Common myeloid progenitor, CD34-positive (primary cell): ENCODE results near the gene DACT1.

Experiments used
- CTCF ChIA-PET: fragments of 350-600 bp; sonication (Branson Sonifier 250); formaldehyde crosslinking; loops from one replicate; lab custom pipeline; 2021; ENCODE audit warnings: antibody characterized with exemption; lab: Charles Lee
- POLR2A ChIA-PET: fragments of 350-600 bp; sonication (Branson Sonifier 250); formaldehyde crosslinking; loops from one replicate; lab custom pipeline; 2021; ENCODE audit warnings: antibody characterized with exemption; lab: Charles Lee
- DNase-seq, 3 donors: peaks; one replicate each; pipeline versions ENCODE4 v3.0.0 to v3.0.0-alpha.2; 2013
- H3K27ac ChIP-seq, 2 experiments: 1 replicate in 1 of 2; 2 replicates in 1 of 2; pipeline ENCODE4 v1.7.0; 2013; ENCODE audit warnings: inconsistent platforms in 2 of 2, low read length in 2 of 2, mild to moderate bottlenecking in 2 of 2, low read depth in 1 of 2, moderate library complexity in 1 of 2; ENCODE audit not compliant: severe bottlenecking in 2 of 2, insufficient read depth in 1 of 2, poor library complexity in 1 of 2
- H3K27me3 ChIP-seq, 5 experiments: replicated peaks in 2 of 5; 1 replicate in 3 of 5; 2 replicates in 2 of 5; pipeline versions ENCODE4 v1.6.1 to v1.7.0; 2013; ENCODE audit warnings: low read length in 4 of 5, mild to moderate bottlenecking in 2 of 5, moderate library complexity in 2 of 5, inconsistent platforms in 1 of 5; ENCODE audit not compliant: insufficient read depth in 5 of 5, control insufficient read depth in 4 of 5
- H3K36me3 ChIP-seq, 4 experiments: 1 replicate in 2 of 4; 2 replicates in 2 of 4; pipeline versions ENCODE4 v1.6.1 to v1.7.0; 2013; ENCODE audit warnings: low read length in 3 of 4, control low read depth in 1 of 4, mild to moderate bottlenecking in 1 of 4; ENCODE audit not compliant: control insufficient read depth in 4 of 4, insufficient read depth in 4 of 4
- H3K4me1 ChIP-seq, 4 experiments: 1 replicate in 3 of 4; 2 replicates in 1 of 4; pipeline versions ENCODE4 v1.6.1 to v1.7.1; 2013; ENCODE audit warnings: low read length in 3 of 4, mild to moderate bottlenecking in 3 of 4, control low read depth in 1 of 4, inconsistent platforms in 1 of 4, moderate library complexity in 1 of 4; ENCODE audit not compliant: control insufficient read depth in 4 of 4, insufficient read depth in 4 of 4; ENCODE audit errors: control extremely low read depth in 1 of 4
- H3K4me3 ChIP-seq, 7 experiments: 1 replicate in 4 of 7; 2 replicates in 3 of 7; pipeline versions ENCODE4 v1.5.1 to v1.7.0; 2013; ENCODE audit warnings: mild to moderate bottlenecking in 7 of 7, low read length in 6 of 7, moderate library complexity in 6 of 7, inconsistent platforms in 2 of 7, low read depth in 2 of 7, control low read depth in 1 of 7; ENCODE audit not compliant: insufficient read depth in 4 of 7, control insufficient read depth in 1 of 7; ENCODE audit errors: extremely low read depth in 1 of 7
- H3K9me3 ChIP-seq, 5 experiments: 1 replicate in 4 of 5; 2 replicates in 1 of 5; pipeline versions ENCODE4 v1.6.1 to v1.7.1; 2013; ENCODE audit warnings: low read length in 4 of 5, mild to moderate bottlenecking in 2 of 5, inconsistent platforms in 1 of 5, low read depth in 1 of 5, moderate library complexity in 1 of 5; ENCODE audit not compliant: control insufficient read depth in 4 of 5, insufficient read depth in 2 of 5; ENCODE audit errors: control extremely low read depth in 1 of 5
- WGBS: methylation state at CpG from one replicate; pipeline ENCODE4 v1.1.5; 2013; ENCODE audit not compliant: insufficient coverage; 5-methylcytosine and 5-hydroxymethylcytosine counted together

The DACT1 gene

DNA sequence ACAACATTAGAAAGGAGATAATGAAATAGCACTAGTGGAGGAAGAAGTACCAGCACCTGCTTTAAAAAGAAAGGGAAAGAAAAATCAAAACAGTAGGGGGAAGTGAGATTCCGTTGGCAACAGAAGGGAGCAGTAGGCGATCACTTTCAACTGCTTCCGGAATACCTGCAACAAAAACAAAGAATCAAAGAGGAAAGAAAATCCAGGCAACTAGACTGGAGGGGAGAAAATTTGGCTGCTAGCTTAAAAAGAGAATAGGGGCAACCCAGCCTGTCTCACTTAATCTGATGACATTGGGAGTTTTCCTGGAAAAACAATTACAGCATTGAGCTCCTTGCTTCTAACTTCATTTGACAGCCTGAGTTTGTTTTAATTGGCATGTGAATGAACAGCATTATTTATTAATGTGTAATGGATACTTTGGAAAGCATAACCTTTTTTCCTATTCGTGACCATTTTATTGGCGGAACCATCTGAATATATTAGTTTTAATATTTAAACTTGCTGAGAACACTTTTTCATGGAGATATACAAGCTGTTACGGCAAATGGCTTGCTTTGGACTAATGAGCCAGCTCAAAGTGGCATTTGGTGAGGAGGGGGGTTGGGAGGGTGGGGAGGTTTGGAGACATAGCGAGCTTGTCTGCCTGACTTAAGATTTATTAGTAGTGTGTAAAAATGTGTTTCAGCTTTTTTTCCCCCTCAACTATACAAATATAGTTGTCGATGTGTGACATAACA, 2.5 kb upstream of the DACT1 start:
- Histone ChIP-seq H3K27ac (no peak overlapping the region), H3K27me3 (peaks cover 0 to 11% (median 0%) of the 10 kb centered on the region in 5 experiments), H3K36me3 (no peaks in the 10 kb centered on the region), H3K4me3 (peak overlapping the region in 5 of 7 experiments; percentile 9 to 37 (median 27)), H3K9me3 (no peaks in the 10 kb centered on the region), H3K4me1 (peaks cover 17 to 42% (median 29%) of the 10 kb centered on the region in 4 experiments)
- ChIA-PET CTCF (interaction anchor here (2.0 kb wide), 1 partner anchor 134 kb away, joined by 9 read pairs; no protein-coding TSS in a partner anchor), POLR2A (interaction anchor here (0.7 kb wide), 1 partner anchor 78 kb away, joined by 3 read pairs; no protein-coding TSS in a partner anchor)
- peak in 1 of 3 donors; percentile 30 for DNase-seq
- 10% methylated on average over 3 of the region's 8 CpGs for WGBS

GRCh38 chr14:58636129-58636528, 1.6 kb upstream of the DACT1 start:
- DNase-seq = no peak
- no peaks in the 10 kb centered on the region for H3K36me3 ChIP-seq
- 100% methylated on average over 2 of the region's 4 CpGs for WGBS
- CTCF ChIA-PET = interaction anchor here (0.8 to 2.1 kb wide), 3 partner anchors 10 to 135 kb away, joined by 3 to 11 read pairs (median 9); no protein-coding TSS in a partner anchor
- peaks cover 0 to 11% (median 0%) of the 10 kb centered on the region in 5 experiments for H3K27me3 ChIP-seq
- H3K9me3 ChIP-seq = no peaks in the 10 kb centered on the region
- H3K4me1 ChIP-seq = peaks cover 17 to 42% (median 29%) of the 10 kb centered on the region in 4 experiments
- H3K4me3 ChIP-seq = no peak overlapping the region
- H3K27ac ChIP-seq = no peak overlapping the region
- POLR2A ChIA-PET = no interaction called here

DNA sequence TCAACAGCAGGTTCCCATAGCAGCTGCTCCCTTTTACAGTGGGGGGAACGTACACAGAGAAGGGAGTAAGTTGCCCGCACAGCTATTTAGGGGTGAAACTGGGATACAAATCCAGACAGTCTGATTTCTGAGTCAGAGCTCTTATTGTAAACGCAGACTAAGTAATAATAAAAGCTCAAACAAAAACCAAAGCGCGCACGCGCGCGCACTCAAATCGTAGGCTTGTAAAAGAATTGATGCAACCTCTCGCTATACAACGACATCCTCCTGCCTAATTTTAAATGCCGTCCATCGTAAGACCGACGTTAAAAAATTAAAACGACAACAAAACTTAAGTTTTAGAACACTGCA, 747 bp upstream of the DACT1 start:
- WGBS = 20% methylated on average over 14 of the region's 17 CpGs
- Histone ChIP-seq H3K9me3 (no peaks in the 10 kb centered on the region), H3K4me1 (peaks cover 17 to 42% (median 29%) of the 10 kb centered on the region in 4 experiments), H3K27ac (peak overlapping the region in 1 of 2 experiments; percentile 43), H3K27me3 (peaks cover 0 to 11% (median 0%) of the 10 kb centered on the region in 5 experiments), H3K36me3 (no peaks in the 10 kb centered on the region), H3K4me3 (peak overlapping the region in 6 of 7 experiments; percentile 67 to 92 (median 78))
- ChIA-PET CTCF (interaction anchor here (0.9 to 2.1 kb wide), 7 partner anchors 11 to 375 kb away, joined by 3 to 11 read pairs (median 3); no protein-coding TSS in a partner anchor), POLR2A (no interaction called here)
- peak; percentile 47 to 75 (median 72) for DNase-seq

GRCh38 chr14:58638231-58639197, 752 bp downstream of the DACT1 start:
- CTCF ChIA-PET = interaction anchor here (0.7 to 3.2 kb wide), 24 partner anchors 10 to 862 kb away, joined by 3 to 18 read pairs (median 3); no protein-coding TSS in a partner anchor
- peaks cover 17 to 47% (median 30%) of the 10 kb centered on the region in 4 experiments for H3K4me1 ChIP-seq
- peak; percentile 26 to 65 (median 52) for DNase-seq
- peak overlapping the region in 1 of 2 experiments; percentile 18 for H3K27ac ChIP-seq
- no peaks in the 10 kb centered on the region for H3K9me3 ChIP-seq
- peaks cover 0 to 11% (median 0%) of the 10 kb centered on the region in 5 experiments for H3K27me3 ChIP-seq
- peaks cover 0 to 2% (median 0%) of the 10 kb centered on the region in 4 experiments for H3K36me3 ChIP-seq
- POLR2A ChIA-PET = no interaction called here
- WGBS = under 1% methylated on average over 66 of the region's 75 CpGs
- H3K4me3 ChIP-seq = peak overlapping the region; percentile 62 to 89 (median 78)

- no peaks in the 10 kb centered on the region for H3K9me3 ChIP-seq
- H3K36me3 ChIP-seq = peaks cover 0 to 2% (median 0%) of the 10 kb centered on the region in 4 experiments
- peak overlapping the region in 6 of 7 experiments; percentile 62 to 89 (median 74) for H3K4me3 ChIP-seq
- H3K27me3 ChIP-seq = peaks cover 0 to 11% (median 0%) of the 10 kb centered on the region in 5 experiments
- no peak for DNase-seq
- POLR2A ChIA-PET = interaction anchor here (0.7 kb wide), 1 partner anchor 141 kb away, joined by 3 read pairs; no protein-coding TSS in a partner anchor
- 39% methylated on average over 4 of the region's 5 CpGs for WGBS
- no peak overlapping the region for H3K27ac ChIP-seq
- peaks cover 17 to 52% (median 31%) of the 10 kb centered on the region in 4 experiments for H3K4me1 ChIP-seq
- CTCF ChIA-PET = interaction anchor here (0.7 to 3.2 kb wide), 17 partner anchors 10 to 800 kb away, joined by 3 to 18 read pairs (median 3); no protein-coding TSS in a partner anchor
Observed at GRCh38 chr14:58639198-58639565, 1.4 kb downstream of the DACT1 start.

- CTCF ChIA-PET = interaction anchor here (0.8 to 3.2 kb wide), 12 partner anchors 10 to 423 kb away, joined by 3 to 18 read pairs (median 3); no protein-coding TSS in a partner anchor
- Histone ChIP-seq H3K4me3 (peak overlapping the region in 1 of 7 experiments; percentile 15), H3K27me3 (peaks cover 0 to 9% (median 0%) of the 10 kb centered on the region in 5 experiments), H3K4me1 (peaks cover 15 to 47% (median 27%) of the 10 kb centered on the region in 4 experiments), H3K9me3 (no peaks in the 10 kb centered on the region), H3K36me3 (peaks cover 0 to 2% (median 0%) of the 10 kb centered on the region in 4 experiments), H3K27ac (no peak overlapping the region)
- peak; percentile 33 to 41 (median 38) for DNase-seq
- 100% methylated on average over 2 of the region's 5 CpGs for WGBS
- POLR2A ChIA-PET = interaction anchor here (0.7 kb wide), 1 partner anchor 142 kb away, joined by 3 read pairs; no protein-coding TSS in a partner anchor
Observed at GRCh38 chr14:58639842-58640484, 2.2 kb downstream of the DACT1 start.
